Measurements from ENCODE around the gene RIF1. TPM values are rescaled to one million over a fixed set of nuclear protein-coding genes. Genes with fewer than 3 reads are reported as not detected.

RIF1 gene
- total RNA-seq: 32.3 and 36.7 TPM in 2 replicates

DNA sequence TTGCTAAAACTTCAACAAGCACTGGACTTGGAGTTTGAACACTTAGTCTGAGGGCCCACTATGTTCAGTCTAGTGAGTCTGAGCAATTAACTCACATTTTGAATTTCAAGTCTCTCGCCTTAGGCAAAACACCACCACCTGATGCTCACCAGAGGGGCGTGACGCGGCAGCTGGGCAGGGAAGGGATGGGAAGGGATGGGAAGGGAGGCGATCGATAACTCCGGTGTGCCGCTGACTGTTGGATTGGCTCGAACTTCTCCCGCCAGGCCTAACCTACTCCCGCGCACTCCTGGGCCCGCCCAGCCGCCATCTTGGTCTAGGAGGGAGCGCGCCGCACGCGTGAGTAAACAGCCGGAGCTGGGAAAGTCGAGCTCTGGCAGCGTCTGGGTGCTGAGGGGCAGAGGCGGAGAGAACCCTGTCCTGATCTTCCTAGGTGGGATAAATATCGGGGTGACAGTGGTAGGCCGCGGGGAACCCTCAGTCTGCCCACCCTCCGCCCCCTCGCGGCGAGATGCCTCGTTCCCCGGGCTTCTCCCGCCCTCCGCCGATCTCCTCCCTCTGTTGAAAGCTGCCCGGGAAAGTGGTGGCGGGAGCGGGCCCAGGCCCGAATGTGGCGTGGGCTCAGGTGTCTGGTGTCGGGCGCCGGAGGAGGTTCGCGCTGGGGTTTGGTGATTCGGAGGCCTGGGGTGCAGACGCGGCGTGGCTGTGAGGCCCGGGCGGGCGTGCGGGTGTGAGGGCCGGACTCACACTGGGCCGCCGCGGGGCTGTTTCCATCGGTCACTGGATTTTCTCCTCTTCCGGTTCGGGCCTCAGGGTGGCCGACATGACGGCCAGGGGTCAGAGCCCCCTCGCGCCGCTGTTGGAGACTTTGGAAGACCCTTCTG lies at the start of gene RIF1:
TSS of gene RIF1 (plus strand) at position 302 of the 884 bp plus-strand sequence. CDS start at position 824, 522 bp downstream.

Other genes with a start within 250 kb of the RIF1 start
- 5.6 and 8.1 TPM in 2 replicates for gene RBM43, start 148.0 kb upstream of the RIF1 start, total RNA-seq
- 7.8 and 10.7 TPM in 2 replicates for gene NMI, start 120.2 kb upstream of the RIF1 start, total RNA-seq
- gene TNFAIP6, start 52.3 kb upstream of the RIF1 start, total RNA-seq: 10.0 and 31.8 TPM in 2 replicates

All from smooth muscle cell of the pulmonary artery (primary cell).